Liver (tissue), 9 donors: Measurements from ENCODE around the gene PRKCH. TPM values are rescaled to one million over a fixed set of nuclear protein-coding genes. Genes with fewer than 3 reads are reported as not detected.

Source experiments
- DNase-seq: peaks from one replicate; pipeline ENCODE4 v3.0.0-alpha.2; 2017; ENCODE audit warnings: low spot score
- H3K27ac ChIP-seq, 2 donors: one replicate each; pipeline ENCODE4 v1.7.0; 2013; ENCODE audit warnings: inconsistent platforms in 2 of 2, low read length in 2 of 2, control low read depth in 1 of 2, low read depth in 1 of 2, mild to moderate bottlenecking in 1 of 2
- H3K27me3 ChIP-seq, 4 donors: one replicate each; pipeline versions ENCODE4 v1.6.1 to v1.7.0; 2013; ENCODE audit warnings: low read length in 3 of 4, inconsistent platforms in 1 of 4, mild to moderate bottlenecking in 1 of 4, moderate library complexity in 1 of 4; ENCODE audit not compliant: control insufficient read depth in 4 of 4, insufficient read depth in 4 of 4
- H3K36me3 ChIP-seq, 4 donors: one replicate each; pipeline versions ENCODE4 v1.6.1 to v1.7.0; 2013; ENCODE audit warnings: low read length in 3 of 4, mild to moderate bottlenecking in 3 of 4, low read depth in 1 of 4, moderate library complexity in 1 of 4; ENCODE audit not compliant: control insufficient read depth in 4 of 4, insufficient read depth in 3 of 4
- H3K4me1 ChIP-seq, 4 donors: one replicate each; pipeline versions ENCODE4 v1.6.1 to v1.7.0; 2013; ENCODE audit warnings: low read length in 3 of 4, mild to moderate bottlenecking in 3 of 4, moderate library complexity in 1 of 4; ENCODE audit not compliant: control insufficient read depth in 4 of 4, insufficient read depth in 4 of 4
- H3K4me3 ChIP-seq, 3 donors: one replicate each; pipeline versions ENCODE4 v1.6.1 to v1.7.0; 2013; ENCODE audit warnings: low read length in 3 of 3, control low read depth in 1 of 3, low read depth in 1 of 3, mild to moderate bottlenecking in 1 of 3
- H3K9ac ChIP-seq, 2 donors: one replicate each; pipeline ENCODE4 v1.7.0; 2013; ENCODE audit warnings: low read length in 2 of 2, mild to moderate bottlenecking in 2 of 2, moderate library complexity in 2 of 2, control low read depth in 1 of 2, low read depth in 1 of 2
- H3K9me3 ChIP-seq, 4 donors: one replicate each; pipeline versions ENCODE4 v1.6.1 to v1.7.0; 2013; ENCODE audit warnings: low read length in 3 of 4; ENCODE audit not compliant: control insufficient read depth in 4 of 4
- CTCF ChIP-seq: fragments of 150-350 bp; IDR thresholded peaks from 2 replicates; pipeline ENCODE4 v1.5.1; 2017; ENCODE audit warnings: improper control_type of control experiment, low read depth, low read length; ENCODE audit not compliant: missing input control
- EGR1 ChIP-seq, 2 donors: IDR thresholded peaks; 2 replicates each; pipeline ENCODE4 v1.6.1; 2016 to 2018; ENCODE audit warnings: antibody characterized with exemption in 2 of 2, low read depth in 2 of 2
- FOXA1 ChIP-seq: IDR thresholded peaks from 2 replicates; pipeline ENCODE4 v1.6.1; 2016; ENCODE audit warnings: antibody characterized with exemption
- FOXA2 ChIP-seq: IDR thresholded peaks from 2 replicates; pipeline ENCODE4 v1.6.1; 2016; ENCODE audit warnings: antibody characterized with exemption
- GABPA ChIP-seq, 2 donors: IDR thresholded peaks in 1 of 2; conservative IDR thresholded peaks in 1 of 2; 2 replicates each; pipeline ENCODE4 v1.6.1; 2016; ENCODE audit warnings: antibody characterized with exemption in 2 of 2, mild to moderate bottlenecking in 1 of 2, moderate library complexity in 1 of 2
- HNF4A ChIP-seq, 2 donors: conservative IDR thresholded peaks; 2 replicates each; pipeline ENCODE4 v1.6.1; 2016; ENCODE audit warnings: antibody characterized with exemption in 2 of 2, mild to moderate bottlenecking in 2 of 2
- HNF4G ChIP-seq: IDR thresholded peaks from 2 replicates; pipeline ENCODE4 v1.6.1; 2016; ENCODE audit warnings: antibody characterized with exemption
- JUND ChIP-seq, 2 donors: IDR thresholded peaks; 2 replicates each; pipeline ENCODE4 v1.6.1; 2016; ENCODE audit warnings: antibody characterized with exemption in 2 of 2
- MAX ChIP-seq: IDR thresholded peaks from 2 replicates; pipeline ENCODE4 v1.6.1; 2016; ENCODE audit warnings: antibody characterized with exemption
- NR2F2 ChIP-seq: IDR thresholded peaks from 2 replicates; pipeline ENCODE4 v1.6.1; 2016; ENCODE audit warnings: antibody characterized with exemption
- RAD21 ChIP-seq, 2 donors: IDR thresholded peaks; 2 replicates each; pipeline ENCODE4 v1.6.1; 2016; ENCODE audit warnings: antibody characterized with exemption in 2 of 2, mild to moderate bottlenecking in 2 of 2
- REST ChIP-seq: IDR thresholded peaks from 2 replicates; pipeline ENCODE4 v1.6.1; 2016; ENCODE audit warnings: antibody characterized with exemption, mild to moderate bottlenecking
- RXRA ChIP-seq, 2 donors: IDR thresholded peaks; 2 replicates each; pipeline ENCODE4 v1.6.1; 2017 to 2018; ENCODE audit warnings: antibody characterized with exemption in 2 of 2, mild to moderate bottlenecking in 1 of 2
- SP1 ChIP-seq: IDR thresholded peaks from 2 replicates; pipeline ENCODE4 v1.6.1; 2018; ENCODE audit warnings: antibody characterized with exemption, mild to moderate bottlenecking
- TAF1 ChIP-seq: conservative IDR thresholded peaks from 2 replicates; pipeline ENCODE4 v1.6.1; 2016; ENCODE audit warnings: antibody characterized with exemption, mild to moderate bottlenecking
- YY1 ChIP-seq: IDR thresholded peaks from 2 replicates; pipeline ENCODE4 v1.6.1; 2016; ENCODE audit warnings: antibody characterized with exemption, mild to moderate bottlenecking
- WGBS: extraction: QIAGEN DNeasy Blood & Tissue Kit; methylation state at CpG from one replicate; pipeline ENCODE4 v1.1.7; 2013; 5-methylcytosine and 5-hydroxymethylcytosine counted together
- polyA plus RNA-seq, 2 donors: library from polyadenylated mRNA; stranded (reverse) in 1 of 2; unstranded in 1 of 2; fragments of 200-250 nt in 1 of 2; fragments of >200 nt in 1 of 2; fragmentation: Nextera tagmentation in 1 of 2; extraction: Ambion mirVana in 1 of 2; gene quantifications; one replicate each; pipeline versions ENCODE4 v1.2.1 to v1.2.3, GENCODE V29; 2013 to 2015
- total RNA-seq, 2 donors: library from RNA; depleted of rRNA; stranded (reverse); fragments of >200 nt; gene quantifications; one replicate each; pipeline ENCODE4 v1.2.3, GENCODE V29; 2014
- TF ChIP-seq, protein P1 (sequence below): IDR thresholded peaks from 2 replicates; pipeline ENCODE4 v1.6.1; 2016; ENCODE audit warnings: antibody characterized with exemption
- TF ChIP-seq, protein P2 (sequence below): IDR thresholded peaks from 2 replicates; pipeline ENCODE4 v1.6.1; 2016; ENCODE audit warnings: antibody characterized with exemption
- donor health status: healthy.
- donor health status: healthy.
- donor health status: healthy.
- donor health status: healthy.
- donor health status: healthy.

The PRKCH gene
- total and polyA plus RNA-seq, 4 donors, result 3.9 to 13.7 (median 7.0) TPM

- TF ChIP-seq, protein P1, sequence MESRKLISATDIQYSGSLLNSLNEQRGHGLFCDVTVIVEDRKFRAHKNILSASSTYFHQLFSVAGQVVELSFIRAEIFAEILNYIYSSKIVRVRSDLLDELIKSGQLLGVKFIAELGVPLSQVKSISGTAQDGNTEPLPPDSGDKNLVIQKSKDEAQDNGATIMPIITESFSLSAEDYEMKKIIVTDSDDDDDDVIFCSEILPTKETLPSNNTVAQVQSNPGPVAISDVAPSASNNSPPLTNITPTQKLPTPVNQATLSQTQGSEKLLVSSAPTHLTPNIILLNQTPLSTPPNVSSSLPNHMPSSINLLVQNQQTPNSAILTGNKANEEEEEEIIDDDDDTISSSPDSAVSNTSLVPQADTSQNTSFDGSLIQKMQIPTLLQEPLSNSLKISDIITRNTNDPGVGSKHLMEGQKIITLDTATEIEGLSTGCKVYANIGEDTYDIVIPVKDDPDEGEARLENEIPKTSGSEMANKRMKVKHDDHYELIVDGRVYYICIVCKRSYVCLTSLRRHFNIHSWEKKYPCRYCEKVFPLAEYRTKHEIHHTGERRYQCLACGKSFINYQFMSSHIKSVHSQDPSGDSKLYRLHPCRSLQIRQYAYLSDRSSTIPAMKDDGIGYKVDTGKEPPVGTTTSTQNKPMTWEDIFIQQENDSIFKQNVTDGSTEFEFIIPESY, result peak; percentile 83
- TF ChIP-seq, protein P2, sequence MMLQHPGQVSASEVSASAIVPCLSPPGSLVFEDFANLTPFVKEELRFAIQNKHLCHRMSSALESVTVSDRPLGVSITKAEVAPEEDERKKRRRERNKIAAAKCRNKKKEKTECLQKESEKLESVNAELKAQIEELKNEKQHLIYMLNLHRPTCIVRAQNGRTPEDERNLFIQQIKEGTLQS, result peak; percentile 75
Observed at GRCh38 chr14:61476754-61477410, 155.5 kb downstream of the PRKCH start (continued).

DNA sequence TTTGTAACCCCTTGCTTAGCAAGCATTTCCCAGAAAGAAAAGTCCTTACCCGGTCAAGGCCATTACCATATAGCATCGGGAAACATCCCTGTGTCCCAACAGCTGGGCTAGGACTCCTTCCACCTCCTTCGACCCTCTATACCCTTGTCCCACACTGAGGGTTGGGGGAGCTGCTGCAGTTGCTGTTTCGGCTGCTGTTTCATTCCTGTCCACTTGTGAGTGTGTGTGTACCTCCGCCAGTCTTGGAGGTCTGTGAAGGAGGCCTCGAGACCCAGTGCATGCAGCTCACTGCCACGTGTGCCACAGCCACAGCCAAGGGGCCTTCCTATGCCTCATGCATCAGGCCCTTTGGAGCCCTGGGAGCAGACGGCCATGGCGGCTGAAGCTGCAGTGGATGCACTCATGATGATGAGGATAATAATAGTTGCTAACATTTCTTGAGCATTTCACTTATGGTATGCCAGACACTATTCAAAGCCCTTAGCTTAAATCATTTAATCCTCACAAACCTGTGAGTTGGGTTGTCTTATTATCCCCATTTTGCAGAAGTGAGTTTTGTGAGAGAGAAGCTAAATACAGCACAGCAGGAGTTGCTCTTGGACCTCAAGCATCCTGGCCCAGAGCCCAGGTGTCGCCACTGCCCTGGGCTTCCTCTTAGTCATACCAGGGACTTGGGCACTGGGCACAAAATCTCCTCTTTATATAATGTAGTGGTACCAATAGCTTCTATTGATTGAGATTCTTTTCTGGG is 156.5 kb downstream of the PRKCH start:
- WGBS, result 64% methylated on average over 10 of the region's 10 CpGs
- TF ChIP-seq REST (no peak), CTCF (no peak), RXRA (IDR thresholded peaks at IDR 0.05) (peak in 1 of 2 donors; percentile 25), NR2F2 (peak; percentile 21), EGR1 (IDR thresholded peaks at IDR 0.05; ENCODE audit: low read depth in 2 of 2) (no peak), YY1 (no peak), HNF4A (conservative IDR thresholded peaks at IDR 0.05) (peak; percentile 52 to 64), GABPA (IDR thresholded peaks at IDR 0.05 in 1 of 2, conservative IDR thresholded peaks at IDR 0.05 in 1 of 2) (no peak), MAX (peak; percentile 13), TAF1 (no peak), RAD21 (IDR thresholded peaks at IDR 0.05) (peak; percentile 47 to 50), FOXA2 (no peak), HNF4G (no peak), FOXA1 (no peak), SP1 (no peak), JUND (IDR thresholded peaks at IDR 0.05) (peak; percentile 52 to 60)
- TF ChIP-seq, protein P2, result no peak
- TF ChIP-seq, protein P1, result no peak
- H3K27ac ChIP-seq, result peak overlapping the region; percentile 76 to 82
- no peaks in the 10 kb centered on the region for H3K27me3 ChIP-seq
- peaks cover 4 to 16% (median 9%) of the 10 kb centered on the region in 4 donors for H3K4me1 ChIP-seq
- H3K9me3 ChIP-seq, result no peaks in the 10 kb centered on the region
- H3K9ac ChIP-seq, result peak overlapping the region in 1 of 2 donors; percentile 70
- H3K4me3 ChIP-seq, result no peak overlapping the region
- no peak for DNase-seq
- H3K36me3 ChIP-seq, result no peaks in the 10 kb centered on the region
